Endometrium (tissue), 2 donors: ENCODE results near the gene AFTPH.

Experiments
- FAIRE-seq: peaks from 2 replicates; lab custom pipeline; 2012; peaks lifted over from hg19 to GRCh38; lab: Jason Lieb, UNC
- donor health status: control.
- donor health status: control.

Gene AFTPH, protein sequence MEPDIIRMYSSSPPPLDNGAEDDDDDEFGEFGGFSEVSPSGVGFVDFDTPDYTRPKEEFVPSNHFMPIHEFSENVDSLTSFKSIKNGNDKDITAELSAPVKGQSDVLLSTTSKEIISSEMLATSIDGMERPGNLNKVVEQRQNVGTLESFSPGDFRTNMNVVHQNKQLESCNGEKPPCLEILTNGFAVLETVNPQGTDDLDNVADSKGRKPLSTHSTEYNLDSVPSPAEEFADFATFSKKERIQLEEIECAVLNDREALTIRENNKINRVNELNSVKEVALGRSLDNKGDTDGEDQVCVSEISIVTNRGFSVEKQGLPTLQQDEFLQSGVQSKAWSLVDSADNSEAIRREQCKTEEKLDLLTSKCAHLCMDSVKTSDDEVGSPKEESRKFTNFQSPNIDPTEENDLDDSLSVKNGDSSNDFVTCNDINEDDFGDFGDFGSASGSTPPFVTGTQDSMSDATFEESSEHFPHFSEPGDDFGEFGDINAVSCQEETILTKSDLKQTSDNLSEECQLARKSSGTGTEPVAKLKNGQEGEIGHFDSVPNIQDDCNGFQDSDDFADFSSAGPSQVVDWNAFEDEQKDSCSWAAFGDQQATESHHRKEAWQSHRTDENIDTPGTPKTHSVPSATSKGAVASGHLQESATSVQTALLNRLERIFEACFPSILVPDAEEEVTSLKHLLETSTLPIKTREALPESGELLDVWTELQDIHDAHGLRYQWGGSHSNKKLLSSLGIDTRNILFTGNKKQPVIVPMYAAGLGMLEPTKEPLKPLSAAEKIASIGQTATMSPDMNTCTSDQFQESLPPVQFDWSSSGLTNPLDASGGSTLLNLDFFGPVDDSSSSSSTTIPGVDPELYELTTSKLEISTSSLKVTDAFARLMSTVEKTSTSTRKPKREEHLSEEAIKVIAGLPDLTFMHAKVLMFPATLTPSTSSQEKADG

DNA sequence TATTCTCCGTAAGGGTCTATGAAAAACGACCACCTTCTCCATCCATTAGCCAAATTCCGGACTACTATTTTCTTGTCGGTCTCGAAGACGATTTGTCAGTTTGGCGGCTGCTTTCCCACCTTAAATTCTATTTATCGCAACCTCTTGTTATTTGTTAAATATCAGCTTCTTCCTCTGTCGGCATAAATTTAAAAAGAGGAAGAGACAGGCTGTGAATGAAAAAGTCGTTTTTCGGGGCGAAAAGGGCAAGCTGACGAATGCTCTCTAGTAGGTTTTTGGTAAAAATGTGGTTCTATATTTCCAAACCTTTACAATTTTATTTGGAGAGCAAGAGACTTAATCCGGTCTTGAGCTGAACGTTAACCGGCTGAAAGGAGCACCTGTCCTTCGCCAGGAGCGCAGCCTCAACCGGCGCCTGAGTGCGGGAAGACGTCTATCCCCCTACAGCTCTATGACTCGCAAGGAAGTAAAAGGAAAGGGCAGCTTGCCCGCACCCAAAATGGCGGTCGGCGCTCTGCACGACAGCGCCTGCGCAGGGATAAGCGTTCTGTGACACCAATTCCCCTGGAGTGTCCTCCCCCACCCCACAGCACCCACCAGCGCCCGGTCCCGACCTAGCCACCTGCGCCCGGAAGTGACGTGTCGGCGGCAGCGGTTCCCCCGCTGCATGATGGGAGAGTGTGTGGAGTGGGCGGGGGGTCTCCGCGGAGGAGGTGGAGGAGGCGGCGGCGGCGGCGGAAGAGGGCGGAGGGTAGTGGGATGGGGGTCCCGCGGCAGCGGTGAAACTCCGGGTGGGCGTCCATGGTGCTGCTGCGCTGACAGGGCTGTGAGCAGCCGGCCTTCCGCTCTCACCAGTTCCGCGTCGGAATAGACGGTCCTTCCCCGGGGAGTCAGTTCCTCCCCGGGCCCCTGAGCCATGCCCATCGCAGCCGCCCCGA, at the start of gene AFTPH:
AFTPH (plus strand) TSS at position 663 of the 938 bp plus-strand sequence. CDS start 27,147 bp downstream, outside the sequence.
- peak; percentile 77 for FAIRE-seq

DNA sequence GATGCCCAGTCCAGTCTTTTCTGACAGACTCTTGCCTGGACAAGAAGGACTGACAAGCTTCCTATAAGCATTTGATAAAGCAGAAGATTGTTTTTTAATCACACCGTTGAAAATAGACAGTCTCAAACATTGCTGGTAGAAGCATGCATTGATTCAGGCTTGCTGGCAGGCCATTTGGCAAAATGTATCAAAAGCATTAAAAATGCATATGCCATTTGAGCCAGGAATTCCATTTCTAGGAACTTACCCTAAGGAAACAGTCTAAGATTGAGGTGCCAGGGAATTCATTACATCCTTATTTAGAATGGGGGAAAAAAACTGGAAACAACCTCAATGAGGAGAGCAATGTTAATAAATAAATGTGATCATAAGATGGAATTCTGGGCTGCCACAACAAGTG, 49.5 kb upstream of the AFTPH start:
- FAIRE-seq: no peak

DNA sequence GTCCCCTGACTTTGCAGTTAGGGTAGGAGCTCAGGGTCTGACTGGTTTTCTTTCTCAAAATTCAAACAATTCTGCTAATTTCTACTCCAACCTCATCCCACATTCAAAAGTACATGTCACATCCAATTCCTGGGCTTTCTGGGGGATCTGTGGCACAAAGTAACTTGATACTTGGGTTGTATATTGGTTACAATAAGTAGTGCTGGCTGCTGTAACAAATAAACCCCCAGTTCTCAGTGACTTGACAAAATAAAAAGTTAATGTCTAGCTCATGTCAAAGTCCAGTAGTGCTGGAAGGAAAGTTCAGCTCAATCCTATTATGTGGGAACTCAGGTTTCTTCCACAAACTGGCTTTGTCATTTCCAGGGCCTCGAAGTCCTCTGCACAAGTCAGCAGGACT, 47.1 kb upstream of the AFTPH start:
- no peak for FAIRE-seq

DNA sequence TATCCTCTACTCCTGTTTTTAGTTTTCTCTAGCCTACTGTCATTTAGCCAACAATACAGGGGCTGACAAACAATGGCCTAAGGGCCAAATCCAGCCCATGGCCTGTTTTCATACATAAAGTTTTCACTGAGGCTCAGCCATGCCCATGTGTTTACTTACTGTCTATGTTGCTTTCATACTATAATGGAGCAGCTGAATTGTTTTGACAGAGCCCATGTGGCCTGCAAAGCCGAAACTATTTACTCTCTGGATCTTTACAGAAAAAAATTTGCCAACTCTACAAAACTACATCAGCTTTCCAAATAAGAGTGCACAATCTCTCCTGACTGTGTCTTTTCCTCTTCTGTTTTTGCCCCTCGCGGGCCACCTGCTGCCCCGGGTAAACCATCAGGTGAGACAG, 46.1 kb upstream of the AFTPH start:
- no peak for FAIRE-seq

DNA sequence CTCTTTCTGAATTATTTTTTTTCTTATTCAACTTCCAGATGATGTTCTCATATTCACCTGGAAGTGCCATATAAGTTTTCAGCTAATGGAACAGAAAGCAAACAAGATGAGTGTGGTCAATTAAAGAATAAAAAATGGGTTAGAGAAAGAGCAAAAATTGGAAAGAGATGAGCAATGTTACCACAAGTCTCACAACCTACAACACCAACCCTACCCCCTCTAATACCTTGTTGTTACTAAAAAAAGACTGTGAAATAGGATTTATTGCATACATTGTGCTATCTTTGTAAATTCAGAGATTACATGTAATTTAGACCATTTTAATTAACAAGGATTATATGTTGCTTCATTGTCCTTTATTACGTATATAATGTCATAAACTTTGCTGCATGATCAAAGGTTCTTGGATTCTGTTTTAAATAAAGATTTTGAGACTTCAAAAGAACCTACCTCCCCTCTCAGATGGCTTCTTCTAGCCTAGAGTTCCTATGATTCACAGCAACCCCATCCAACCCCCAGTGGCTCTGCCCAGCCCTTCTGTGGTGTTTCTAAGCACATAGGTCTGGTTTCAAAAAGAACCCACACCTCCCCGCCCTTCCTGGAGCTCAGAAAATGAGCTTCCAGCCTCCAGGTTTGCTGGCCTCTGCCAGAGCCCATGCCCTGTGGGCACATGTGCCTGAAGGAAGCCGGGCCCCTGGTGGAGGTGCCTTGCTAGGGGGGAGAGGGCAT, 45.5 kb upstream of the AFTPH start:
- no peak for FAIRE-seq

DNA sequence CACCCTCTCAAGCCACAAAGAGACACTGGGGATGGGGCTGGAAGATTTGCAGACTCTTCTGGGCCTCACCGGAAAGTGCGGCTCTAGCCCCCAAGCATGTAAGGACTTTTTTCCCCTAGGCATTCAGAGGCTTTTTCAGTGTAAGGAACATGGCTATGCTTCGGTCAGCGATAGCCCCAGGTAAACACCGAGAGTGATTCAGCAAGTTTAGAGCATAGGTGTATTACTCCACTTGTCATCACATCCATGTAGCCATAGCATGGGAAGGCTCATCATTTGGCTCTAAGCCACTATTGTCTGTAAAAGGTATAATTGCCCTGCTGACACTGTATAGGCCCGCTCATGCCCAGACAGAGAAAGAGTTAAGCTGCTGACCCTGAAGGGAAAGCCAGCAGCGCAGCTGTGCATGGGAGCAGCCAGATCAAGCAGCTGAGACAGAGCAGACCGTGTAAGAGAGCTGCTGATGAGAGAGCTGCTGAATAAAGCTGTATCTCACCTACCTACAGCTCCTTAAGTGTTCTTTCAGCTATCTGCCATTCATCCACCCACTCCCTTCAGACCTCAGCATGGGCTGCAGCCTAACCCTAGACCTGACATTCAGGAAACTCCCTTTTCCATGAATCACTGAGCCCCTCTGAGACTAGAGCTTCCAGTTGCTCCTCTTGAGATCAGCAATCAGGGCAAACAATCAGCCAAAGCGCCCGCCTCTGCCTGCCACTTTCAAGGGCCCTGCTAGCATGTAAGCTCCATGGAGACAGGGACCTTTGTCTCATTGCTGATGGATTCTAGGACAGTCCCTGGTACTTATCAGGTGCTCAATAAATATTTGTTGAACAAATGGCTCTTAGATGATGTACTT, 44.6 kb upstream of the AFTPH start:
- FAIRE-seq: no peak

DNA sequence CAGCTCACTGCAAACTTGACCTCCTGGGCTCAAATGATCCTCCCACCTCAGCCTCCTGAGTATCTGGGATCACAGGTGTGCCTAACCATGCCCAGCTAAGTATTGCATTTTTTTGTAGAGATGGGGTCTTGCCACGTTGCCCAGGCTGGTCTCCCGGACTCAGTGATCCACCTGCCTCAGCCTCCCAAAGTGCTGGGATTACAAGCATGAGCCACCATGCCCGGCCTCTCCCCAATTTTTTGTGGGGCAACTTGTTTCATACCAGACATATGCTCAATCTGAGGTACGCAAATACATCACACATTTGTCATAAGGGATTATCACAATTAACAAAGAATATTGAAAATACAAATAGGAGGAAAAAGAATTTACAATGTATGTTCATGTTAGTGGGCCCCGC, 42.5 kb upstream of the AFTPH start:
- no peak for FAIRE-seq

DNA sequence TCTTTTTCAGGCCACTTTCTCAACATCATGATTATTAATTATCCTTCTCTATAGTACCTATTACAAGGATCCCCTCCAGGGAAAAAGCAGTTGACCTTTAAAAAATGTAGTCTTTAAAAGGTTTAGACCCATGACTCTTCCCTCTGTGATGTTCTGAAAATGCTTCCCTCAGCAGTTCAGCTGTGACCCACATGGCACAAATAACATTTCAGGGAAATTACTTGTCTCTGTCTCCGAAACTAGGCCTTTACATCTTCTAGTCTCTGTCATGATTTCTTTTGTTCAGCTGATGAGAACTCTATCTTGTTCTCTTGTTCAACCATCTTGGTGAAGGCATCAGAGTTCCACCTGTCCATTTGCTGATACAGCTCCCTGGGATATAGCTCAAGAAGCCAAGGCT, 41.9 kb upstream of the AFTPH start:
- FAIRE-seq: no peak

DNA sequence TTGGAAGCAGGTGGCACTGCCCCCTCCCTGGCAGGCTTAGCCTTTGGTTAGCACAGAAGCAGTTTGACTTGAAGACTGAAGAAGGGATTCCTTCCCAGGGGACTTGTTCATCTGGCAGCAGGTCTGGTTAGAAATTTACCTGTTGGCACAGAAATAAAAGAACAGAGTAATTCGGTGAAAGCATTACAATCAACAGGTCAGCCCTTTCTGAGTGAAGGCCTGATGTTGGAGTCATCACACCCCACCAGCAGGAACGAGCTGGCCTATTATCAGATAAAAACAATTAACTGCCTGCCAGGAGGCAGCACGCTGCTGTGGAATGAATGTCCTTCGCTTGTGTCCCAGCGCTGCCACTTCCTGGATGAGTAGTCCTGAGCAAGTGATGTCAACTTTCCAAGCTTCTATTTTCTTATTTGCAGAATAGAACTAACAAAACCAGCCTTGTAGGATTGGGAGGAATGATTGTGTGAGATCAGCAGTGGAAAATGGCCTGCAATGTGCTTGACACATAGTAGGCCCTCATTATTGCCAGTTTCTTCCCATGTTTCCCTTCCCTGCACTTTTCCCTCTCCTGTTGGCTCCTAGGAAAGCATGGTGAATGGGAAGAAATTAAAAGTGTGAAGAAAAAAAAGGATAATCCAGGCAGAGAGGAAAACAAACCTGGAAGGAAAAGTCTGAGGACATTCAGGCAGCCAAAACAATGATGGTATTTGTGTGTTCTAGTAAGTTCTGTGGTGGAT, 41.2 kb upstream of the AFTPH start:
- no peak for FAIRE-seq

DNA sequence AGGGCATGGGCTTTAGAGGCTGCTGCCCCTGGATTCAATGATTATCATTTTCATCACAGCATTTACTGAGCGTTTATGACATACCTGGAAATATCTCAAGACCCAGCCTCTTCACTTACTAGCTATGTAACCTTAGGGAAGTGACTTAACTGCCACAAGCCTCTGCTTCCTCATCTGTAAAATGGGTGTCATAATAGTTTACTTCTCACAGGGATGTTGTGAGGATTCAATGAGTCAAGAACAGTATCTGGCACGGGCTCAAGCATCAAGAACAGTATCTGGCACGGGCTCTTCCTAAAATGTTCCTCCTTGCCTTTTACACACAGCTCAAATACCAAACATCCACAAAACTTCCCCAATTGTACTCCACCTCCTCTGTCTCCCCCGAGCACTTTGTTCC, 38.8 kb upstream of the AFTPH start:
- no peak for FAIRE-seq

DNA sequence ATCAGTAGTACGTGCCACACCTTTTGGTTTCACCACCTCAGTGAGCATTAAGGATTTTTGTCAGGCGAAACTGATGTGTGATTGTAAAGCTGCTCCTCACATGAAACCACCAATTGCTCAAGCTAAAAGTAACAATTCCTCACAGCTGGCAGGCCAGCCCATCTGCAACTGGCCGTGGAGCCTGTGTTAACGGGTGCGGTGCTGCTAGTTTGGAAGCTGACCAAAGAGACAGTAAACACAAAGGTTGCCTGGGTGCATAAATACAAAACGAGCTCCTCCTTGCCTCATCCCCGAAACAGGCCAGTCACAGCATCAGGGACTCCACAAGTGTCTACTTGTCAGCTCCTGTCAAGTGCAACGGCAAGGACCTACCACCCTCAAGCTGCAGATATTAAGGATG, 38.2 kb upstream of the AFTPH start:
- no peak for FAIRE-seq

DNA sequence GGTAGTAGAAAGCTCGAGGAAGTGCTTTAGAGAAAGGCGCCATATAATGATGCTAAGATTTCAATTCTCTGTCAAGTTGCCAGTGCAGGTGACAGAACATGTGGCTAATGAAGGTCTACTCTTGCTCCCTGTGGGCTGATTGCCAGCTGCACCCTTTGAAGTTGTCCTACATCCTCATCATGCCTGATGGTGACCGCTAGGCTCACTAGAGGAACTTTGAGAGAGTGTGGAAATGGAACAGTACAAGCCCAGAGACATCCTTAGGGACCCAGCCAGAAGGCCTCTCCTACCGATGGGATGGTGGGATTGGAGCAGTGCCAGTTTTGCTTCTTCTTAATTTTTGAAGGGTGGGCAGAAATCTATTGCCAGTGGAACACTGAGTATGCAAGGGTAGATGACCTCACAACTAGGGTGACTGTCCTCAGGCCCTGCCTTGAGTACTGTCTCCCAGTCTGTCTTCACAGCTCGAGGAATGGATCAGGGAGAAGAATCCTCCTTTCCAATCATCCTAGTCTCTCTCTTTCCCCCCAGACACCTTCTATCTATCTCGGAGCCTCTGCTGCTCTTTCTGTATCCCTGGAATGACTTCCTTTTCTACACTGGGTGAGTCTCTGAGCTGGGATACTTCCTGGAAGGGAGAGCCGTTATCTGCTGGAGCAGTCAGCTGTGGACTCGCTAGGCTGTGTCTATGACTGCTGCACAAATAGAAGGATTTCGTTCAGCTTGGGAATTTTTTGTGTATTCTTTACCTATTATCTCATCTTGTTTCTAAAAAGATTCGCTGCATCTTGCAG, 36.7 kb upstream of the AFTPH start:
- no peak for FAIRE-seq

DNA sequence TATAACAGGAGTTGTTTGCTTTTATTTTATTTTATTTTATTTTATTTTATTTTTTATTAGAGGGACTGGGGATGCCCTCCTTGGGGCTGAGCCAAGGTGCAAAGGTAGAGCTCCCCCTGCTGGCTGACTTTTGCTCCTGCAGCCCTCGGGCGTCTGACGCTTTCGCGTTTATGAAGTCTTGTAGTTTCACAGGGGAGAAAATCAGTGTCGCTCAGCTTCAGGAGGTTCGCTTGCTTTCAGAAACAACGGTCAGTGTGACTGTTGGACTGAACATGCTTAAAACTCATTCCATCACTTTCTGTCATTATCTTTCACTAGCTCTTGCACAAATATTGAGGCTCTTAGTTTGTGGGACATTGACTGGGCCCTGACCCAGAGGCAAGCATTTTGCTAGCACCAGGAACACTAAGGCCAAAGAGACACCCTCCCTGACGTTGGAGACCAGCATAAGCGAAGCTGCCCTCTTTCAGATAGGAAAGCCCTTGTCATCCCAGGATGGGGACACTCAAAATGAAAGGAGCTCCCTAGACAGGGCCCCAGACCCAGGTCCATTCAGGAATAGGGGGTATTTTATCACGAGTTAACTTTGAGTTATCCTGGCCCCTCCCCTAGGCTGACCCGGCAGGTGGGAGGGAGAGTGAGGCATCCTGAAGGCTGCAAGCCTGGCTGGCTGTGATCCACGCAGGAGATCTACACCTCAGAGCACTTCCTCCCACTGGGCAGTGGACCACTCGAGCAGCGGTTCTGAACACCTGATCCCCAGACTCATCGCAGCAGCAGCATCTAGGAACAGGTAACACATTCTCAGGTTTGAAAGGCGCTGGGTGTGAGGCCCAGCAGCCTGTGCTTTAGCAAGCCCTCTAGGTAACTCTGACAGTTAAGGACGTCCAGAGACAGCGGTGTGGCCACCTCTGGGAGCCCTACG, 35.8 kb upstream of the AFTPH start:
- peak; percentile 45 for FAIRE-seq

DNA sequence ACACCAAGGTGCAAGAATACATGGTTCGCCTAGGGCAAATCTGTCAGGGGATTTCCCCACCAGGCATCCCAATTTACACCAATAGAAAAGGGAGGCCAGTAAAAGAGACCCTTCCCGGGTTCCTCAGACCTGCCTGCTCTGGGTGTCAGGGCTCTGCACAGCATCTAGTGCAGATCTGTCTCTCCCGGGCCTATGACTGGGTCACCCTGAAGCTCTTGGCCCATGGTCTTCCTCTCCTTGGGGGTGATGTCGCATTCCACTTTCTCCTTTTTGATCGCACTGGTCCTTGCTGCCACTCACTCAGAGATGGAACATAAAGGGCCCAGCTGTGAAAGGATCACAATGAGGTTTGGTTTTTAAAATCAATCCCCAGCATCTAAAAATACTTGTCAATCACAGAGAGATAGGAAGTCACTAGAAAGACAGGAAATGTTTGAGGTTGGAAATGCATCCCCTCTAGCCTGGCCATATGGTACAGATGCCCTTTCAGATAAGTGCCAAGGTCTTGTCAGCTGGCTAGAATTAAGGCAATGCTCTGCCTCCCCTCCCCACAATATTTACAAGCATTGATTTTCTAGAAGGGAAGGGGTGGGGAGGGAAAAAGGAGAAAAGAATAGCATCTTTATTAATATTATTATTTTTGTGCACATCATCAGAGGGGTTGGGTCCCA, 34.9 kb upstream of the AFTPH start:
- FAIRE-seq: no peak

DNA sequence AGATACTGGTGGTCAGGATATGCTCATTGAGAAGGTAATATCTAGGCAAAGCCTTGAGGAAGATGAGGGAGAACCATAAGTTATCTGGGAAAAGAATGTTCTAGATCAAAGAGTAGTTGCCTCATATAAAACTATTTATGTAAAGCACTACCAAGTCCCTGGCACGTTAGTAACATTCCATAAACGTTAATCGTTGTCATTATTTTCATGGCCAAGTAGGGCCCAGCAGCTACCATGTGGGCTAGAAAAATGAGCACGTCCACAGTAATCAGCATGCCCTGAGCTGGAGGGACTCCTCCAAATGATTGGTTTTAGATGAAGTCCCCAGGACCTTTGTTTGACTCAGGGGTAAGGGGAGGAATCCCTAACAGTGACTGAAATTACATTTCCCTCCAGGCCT, 32.7 kb upstream of the AFTPH start:
- no peak for FAIRE-seq

DNA sequence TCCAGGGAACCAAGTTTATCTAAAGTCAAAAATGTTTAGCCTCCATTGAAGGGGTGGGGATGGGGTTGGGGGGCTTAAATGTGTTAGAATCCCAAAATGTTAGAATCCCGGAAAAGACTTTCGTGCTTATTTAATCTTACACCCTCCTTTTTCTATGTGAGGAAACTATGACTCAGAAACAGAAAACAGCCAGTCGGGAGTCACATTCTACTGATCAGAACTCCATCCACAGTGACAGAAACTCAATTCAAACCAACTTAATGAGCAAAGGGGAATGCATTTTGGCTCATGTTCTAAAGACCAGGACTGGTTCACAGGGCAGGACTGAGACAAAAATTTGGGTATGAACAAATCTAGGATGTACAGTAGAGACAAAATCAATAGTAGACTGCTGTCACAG, 31.9 kb upstream of the AFTPH start:
- no peak for FAIRE-seq

DNA sequence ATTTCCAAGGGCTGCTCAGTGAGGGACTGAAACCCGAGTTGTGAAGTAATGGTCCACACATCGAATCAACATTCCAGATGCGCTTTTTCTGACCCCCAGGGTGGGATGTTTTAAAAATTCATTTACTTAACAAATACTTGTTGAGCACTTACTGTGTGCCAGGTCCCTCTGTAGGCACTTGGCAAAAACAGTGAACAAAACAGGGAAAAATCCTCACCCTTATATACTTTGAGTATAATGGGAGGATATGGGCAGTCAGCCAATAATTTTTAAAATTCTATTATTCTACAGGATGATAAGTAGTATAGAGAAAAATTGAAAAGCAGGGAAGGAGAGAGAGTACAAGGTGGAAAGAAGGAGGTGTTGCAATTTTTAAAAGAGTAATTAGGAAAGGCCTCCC, 31.3 kb upstream of the AFTPH start:
- FAIRE-seq: no peak
